Activated CD4-positive, alpha-beta memory T cell treated with anti-CD3 and anti-CD28 coated beads, Interleukin-2, amount 10 ng/mL, durations not matched to agents 7 days and 5 days (primary cell): ENCODE results near the gene HRH2. TPM values are rescaled to one million over a fixed set of nuclear protein-coding genes. Genes with fewer than 3 reads are reported as not detected.
"Not testable (repeated sequence)": the region's sequence is repeated elsewhere in the genome, so short reads cannot be mapped to it uniquely, and the experiment has no call there.

Source experiments
- CTCF ChIA-PET: fragments of 350-600 bp; sonication (Branson Sonifier 250); formaldehyde crosslinking; loops from one replicate; lab custom pipeline; 2021; ENCODE audit warnings: antibody characterized with exemption, inconsistent platforms; lab: Charles Lee
- POLR2A ChIA-PET: fragments of 350-600 bp; sonication (Branson Sonifier 250); formaldehyde crosslinking; loops from one replicate; lab custom pipeline; 2021; ENCODE audit warnings: antibody characterized with exemption; lab: Charles Lee
- DNase-seq: peaks from one replicate; pipeline ENCODE4 v3.0.0-alpha.2; 2020
- H3K27ac Mint-ChIP-seq: one replicate; pipeline ENCODE4 v1.8.0; 2021; ENCODE audit warnings: mild to moderate bottlenecking, mixed read lengths
- H3K27me3 Mint-ChIP-seq: one replicate; pipeline ENCODE4 v1.8.0; 2021; ENCODE audit warnings: mixed read lengths
- H3K36me3 Mint-ChIP-seq: one replicate; pipeline ENCODE4 v1.8.0; 2021; ENCODE audit warnings: low read depth, mixed read lengths
- H3K4me1 Mint-ChIP-seq: one replicate; pipeline ENCODE4 v1.8.0; 2021; ENCODE audit warnings: mixed read lengths
- H3K4me3 Mint-ChIP-seq: one replicate; pipeline ENCODE4 v1.8.0; 2021; ENCODE audit warnings: mild to moderate bottlenecking, mixed read lengths
- H3K9me3 Mint-ChIP-seq: one replicate; pipeline ENCODE4 v1.8.0; 2021; ENCODE audit warnings: mixed read lengths
- total RNA-seq, 2 experiments: library from RNA; stranded (reverse); gene quantifications; one replicate each; pipeline ENCODE4 v1.2.3, GENCODE V29; 2021

HRH2 gene
- total RNA-seq, 2 experiments from 2014 or later = 13.4 to 13.7 TPM

GRCh38 chr5:175627005-175627404 is 30.9 kb upstream of the HRH2 start:
- no peak for DNase-seq
- Mint-ChIP-seq H3K27ac (no peak overlapping the region), H3K4me1 (no peaks in the 10 kb centered on the region), H3K9me3 (peaks cover 28% of the 10 kb centered on the region), H3K4me3 (no peak overlapping the region), H3K36me3 (peaks cover 12% of the 10 kb centered on the region), H3K27me3 (peaks cover 8% of the 10 kb centered on the region)
- ChIA-PET POLR2A (no interaction called here), CTCF (no interaction called here)

- peaks cover 28% of the 10 kb centered on the region for H3K9me3 Mint-ChIP-seq
- peaks cover 12% of the 10 kb centered on the region for H3K36me3 Mint-ChIP-seq
- POLR2A ChIA-PET = no interaction called here
- CTCF ChIA-PET = no interaction called here
- no peak overlapping the region for H3K27ac Mint-ChIP-seq
- no peak overlapping the region for H3K4me3 Mint-ChIP-seq
- H3K4me1 Mint-ChIP-seq = no peaks in the 10 kb centered on the region
- DNase-seq = no peak
- H3K27me3 Mint-ChIP-seq = peaks cover 8% of the 10 kb centered on the region
Observed at GRCh38 chr5:175627739-175628138, 30.1 kb upstream of the HRH2 start.

- ChIA-PET CTCF (no interaction called here), POLR2A (no interaction called here)
- no peak for DNase-seq
- Mint-ChIP-seq H3K9me3 (peaks cover 26% of the 10 kb centered on the region), H3K4me3 (no peak overlapping the region), H3K27me3 (peaks cover 5% of the 10 kb centered on the region), H3K4me1 (no peaks in the 10 kb centered on the region), H3K36me3 (peaks cover 12% of the 10 kb centered on the region), H3K27ac (no peak overlapping the region)
Observed at GRCh38 chr5:175628668-175629067, 29.2 kb upstream of the HRH2 start.

- peaks cover 26% of the 10 kb centered on the region for H3K9me3 Mint-ChIP-seq
- peaks cover 5% of the 10 kb centered on the region for H3K27me3 Mint-ChIP-seq
- ChIA-PET CTCF (no interaction called here), POLR2A (no interaction called here)
- H3K4me1 Mint-ChIP-seq = no peaks in the 10 kb centered on the region
- no peak overlapping the region for H3K27ac Mint-ChIP-seq
- no peak overlapping the region for H3K4me3 Mint-ChIP-seq
- peaks cover 12% of the 10 kb centered on the region for H3K36me3 Mint-ChIP-seq
- DNase-seq = no peak
Observed at GRCh38 chr5:175629261-175629660, 28.6 kb upstream of the HRH2 start.

- peaks cover 5% of the 10 kb centered on the region for H3K27me3 Mint-ChIP-seq
- no peak for DNase-seq
- no peak overlapping the region for H3K4me3 Mint-ChIP-seq
- peaks cover 26% of the 10 kb centered on the region for H3K9me3 Mint-ChIP-seq
- no peaks in the 10 kb centered on the region for H3K4me1 Mint-ChIP-seq
- H3K36me3 Mint-ChIP-seq = peaks cover 12% of the 10 kb centered on the region
- H3K27ac Mint-ChIP-seq = no peak overlapping the region
- POLR2A ChIA-PET = no interaction called here
- CTCF ChIA-PET = no interaction called here
Observed at GRCh38 chr5:175629793-175630192, 28.1 kb upstream of the HRH2 start.

- CTCF ChIA-PET = interaction anchor here (0.6 kb wide), 1 partner anchor 39 kb away, joined by 3 read pairs; no protein-coding TSS in a partner anchor
- H3K27ac Mint-ChIP-seq = no peak overlapping the region
- H3K36me3 Mint-ChIP-seq = no peaks in the 10 kb centered on the region
- H3K27me3 Mint-ChIP-seq = peaks cover 24% of the 10 kb centered on the region
- POLR2A ChIA-PET = no interaction called here
- no peak overlapping the region for H3K4me3 Mint-ChIP-seq
- H3K9me3 Mint-ChIP-seq = no peaks in the 10 kb centered on the region
- no peak for DNase-seq
- peaks cover 6% of the 10 kb centered on the region for H3K4me1 Mint-ChIP-seq
Observed at GRCh38 chr5:175635854-175636584, 21.9 kb upstream of the HRH2 start.

GRCh38 chr5:175638305-175638704 is 19.6 kb upstream of the HRH2 start:
- no peak for DNase-seq
- ChIA-PET POLR2A (no interaction called here), CTCF (interaction anchor here (0.7 to 1.3 kb wide), 3 partner anchors 19 to 913 kb away, joined by 3 to 5 read pairs (median 3); no protein-coding TSS in a partner anchor)
- H3K27ac Mint-ChIP-seq = no peak overlapping the region
- H3K36me3 Mint-ChIP-seq = no peaks in the 10 kb centered on the region
- H3K4me1 Mint-ChIP-seq = peaks cover 6% of the 10 kb centered on the region
- H3K27me3 Mint-ChIP-seq = peaks cover 25% of the 10 kb centered on the region
- no peaks in the 10 kb centered on the region for H3K9me3 Mint-ChIP-seq
- H3K4me3 Mint-ChIP-seq = no peak overlapping the region

DNA sequence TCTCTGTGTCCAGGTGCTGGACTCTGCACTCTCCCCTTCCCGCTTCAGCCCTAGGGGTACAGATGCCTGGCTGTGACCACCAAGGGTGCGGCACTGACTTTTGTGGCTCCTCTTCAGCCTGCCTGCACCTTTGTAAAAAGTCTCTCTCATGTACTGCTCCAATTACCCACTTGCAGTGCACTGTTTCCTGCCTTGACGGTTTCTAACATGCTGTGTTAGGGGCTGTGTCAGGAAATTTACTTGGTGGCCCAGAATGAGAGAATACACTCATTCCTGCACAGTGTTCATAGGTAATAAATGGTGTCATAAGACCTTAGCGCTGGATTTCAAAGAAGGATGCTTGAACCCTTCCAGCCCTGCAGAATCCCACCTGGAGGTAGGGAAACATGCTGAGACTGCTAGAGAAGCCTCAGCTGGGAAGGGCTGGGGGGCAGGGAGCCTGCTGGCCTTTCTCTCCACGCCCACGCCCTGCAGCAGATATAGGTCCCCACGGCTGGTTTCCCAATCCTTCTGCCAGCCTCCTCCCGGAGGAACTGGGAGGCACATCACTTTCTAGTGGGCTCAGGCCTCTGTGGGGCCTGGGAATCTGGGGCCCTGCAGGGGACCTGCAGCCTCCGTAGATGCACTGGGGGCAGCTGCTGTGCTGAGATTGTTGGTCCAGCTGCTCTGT is 17.6 kb upstream of the HRH2 start:
- Mint-ChIP-seq H3K27ac (no peak overlapping the region), H3K36me3 (no peaks in the 10 kb centered on the region), H3K27me3 (peaks cover 27% of the 10 kb centered on the region), H3K9me3 (no peaks in the 10 kb centered on the region), H3K4me3 (no peak overlapping the region), H3K4me1 (peaks cover 6% of the 10 kb centered on the region)
- CTCF ChIA-PET = no interaction called here
- POLR2A ChIA-PET = no interaction called here
- no peak for DNase-seq

- CTCF ChIA-PET = no interaction called here
- H3K27me3 Mint-ChIP-seq = peaks cover 22% of the 10 kb centered on the region
- DNase-seq = no peak
- H3K9me3 Mint-ChIP-seq = peaks cover 13% of the 10 kb centered on the region
- no peak overlapping the region for H3K4me3 Mint-ChIP-seq
- peaks cover 6% of the 10 kb centered on the region for H3K4me1 Mint-ChIP-seq
- POLR2A ChIA-PET = no interaction called here
- H3K27ac Mint-ChIP-seq = no peak overlapping the region
- peaks cover 3% of the 10 kb centered on the region for H3K36me3 Mint-ChIP-seq
Observed at GRCh38 chr5:175642998-175643397, 14.9 kb upstream of the HRH2 start.

DNA sequence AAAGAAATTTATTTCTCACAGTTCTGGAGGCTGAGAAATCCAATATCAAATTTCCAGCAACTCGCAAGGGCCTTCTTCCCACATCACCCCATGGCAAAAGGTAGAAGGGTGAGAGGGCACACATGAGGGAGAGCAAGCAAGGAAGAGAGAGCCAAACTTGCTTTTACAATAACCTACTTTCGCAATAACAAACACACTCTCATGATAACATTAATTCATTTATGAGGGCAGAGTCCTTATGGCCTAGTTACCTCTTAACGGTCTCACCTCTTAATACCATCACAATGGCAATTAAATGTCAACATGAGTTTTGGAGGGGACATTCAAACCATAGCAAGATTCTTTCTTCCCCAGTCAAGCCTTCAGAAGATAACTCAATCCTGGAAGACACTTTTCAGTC is 11.6 kb upstream of the HRH2 start:
- Mint-ChIP-seq H3K4me1 (peaks cover 6% of the 10 kb centered on the region), H3K27ac (no peak overlapping the region), H3K27me3 (peaks cover 23% of the 10 kb centered on the region), H3K36me3 (peaks cover 24% of the 10 kb centered on the region), H3K9me3 (peaks cover 35% of the 10 kb centered on the region), H3K4me3 (no peak overlapping the region)
- ChIA-PET CTCF (no interaction called here), POLR2A (no interaction called here)
- DNase-seq = no peak

DNA sequence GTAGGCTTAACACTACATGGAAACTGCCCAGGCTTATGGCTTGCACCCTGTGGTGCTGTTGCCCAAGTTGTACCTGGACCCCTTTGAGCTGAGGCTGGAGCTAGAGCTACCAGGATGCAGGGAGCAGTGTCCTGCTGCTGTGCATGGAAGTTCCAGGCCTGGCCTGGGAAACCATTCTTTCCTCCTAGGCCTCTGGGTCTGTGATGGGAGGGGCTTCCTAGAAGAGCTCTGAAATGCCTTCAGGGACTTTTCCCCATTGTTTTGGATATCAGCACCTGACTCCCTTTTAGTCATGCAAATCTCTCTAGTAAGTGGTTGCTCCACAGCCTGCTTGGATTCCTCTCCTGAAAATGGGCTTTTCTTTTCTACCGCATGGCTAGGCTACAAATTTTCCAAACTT is 7.9 kb upstream of the HRH2 start:
- H3K9me3 Mint-ChIP-seq = peaks cover 37% of the 10 kb centered on the region
- no peak overlapping the region for H3K27ac Mint-ChIP-seq
- ChIA-PET POLR2A (interaction anchor here (1.0 kb wide), 1 partner anchor 10 kb away, joined by 3 read pairs; no protein-coding TSS in a partner anchor), CTCF (no interaction called here)
- H3K27me3 Mint-ChIP-seq = peaks cover 29% of the 10 kb centered on the region
- no peak for DNase-seq
- no peak overlapping the region for H3K4me3 Mint-ChIP-seq
- H3K36me3 Mint-ChIP-seq = peaks cover 40% of the 10 kb centered on the region
- H3K4me1 Mint-ChIP-seq = peaks cover 43% of the 10 kb centered on the region

DNA sequence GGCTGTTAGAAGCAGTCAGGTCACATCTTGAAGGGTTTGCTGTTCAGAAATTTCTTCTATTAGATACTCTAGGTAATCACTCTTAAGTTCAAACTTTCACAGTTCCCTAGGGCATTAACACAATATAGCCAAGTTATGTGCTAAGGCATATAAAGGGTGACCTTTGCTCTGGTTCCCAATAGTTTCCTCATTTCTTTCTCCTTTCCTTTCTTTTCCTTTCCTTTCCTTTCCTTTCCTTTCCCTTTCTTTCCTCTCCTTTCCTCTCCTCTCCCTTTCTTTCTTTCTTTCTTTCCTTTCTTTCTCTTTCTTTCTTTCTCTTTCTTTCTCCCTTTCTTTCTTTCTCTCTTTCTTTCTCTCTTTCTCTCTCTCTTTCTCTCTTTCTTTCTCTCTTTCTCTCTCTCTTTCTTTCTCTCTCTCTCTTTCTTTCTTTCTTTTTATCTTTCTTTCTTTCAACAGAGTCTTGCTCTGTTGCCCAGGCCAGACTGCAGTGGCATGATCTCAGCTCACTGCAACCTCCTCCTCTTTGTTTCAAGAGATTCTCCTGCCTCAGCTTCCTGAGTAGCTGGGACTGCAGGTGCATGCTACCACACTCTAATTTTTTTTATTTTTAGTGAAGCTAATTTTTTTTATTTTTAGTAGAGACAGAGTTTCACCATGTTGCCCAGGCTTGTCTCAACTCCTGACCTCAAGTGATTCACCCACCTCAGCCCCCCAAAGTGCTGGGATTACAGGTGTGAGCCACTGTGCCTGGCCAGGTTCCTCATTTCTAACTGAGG is 7.3 kb upstream of the HRH2 start:
- H3K27ac Mint-ChIP-seq, DNase-seq, POLR2A ChIA-PET, H3K4me3 Mint-ChIP-seq: not testable (repeated sequence)
- CTCF ChIA-PET = interaction anchor here (1.6 kb wide), 1 partner anchor 116 kb away, joined by 7 read pairs; no protein-coding TSS in a partner anchor
- Mint-ChIP-seq H3K4me1 (peaks cover 49% of the 10 kb centered on the region), H3K27me3 (peaks cover 29% of the 10 kb centered on the region), H3K36me3 (peaks cover 45% of the 10 kb centered on the region), H3K9me3 (peaks cover 37% of the 10 kb centered on the region)
